Tibial nerve (tissue), 4 donors: ENCODE measurements around the gene PPP4C. TPM values are rescaled to one million over a fixed set of nuclear protein-coding genes. Genes with fewer than 3 reads are reported as not detected.

ENCODE experiments used
- DNase-seq, 2 donors: peaks; one replicate each; pipeline ENCODE4 v3.0.0-alpha.2; 2019; ENCODE audit warnings: low spot score in 2 of 2
- H3K27ac ChIP-seq, 4 donors: fragments of 200-600 bp; sonication (generic) in 3 of 4; one replicate each; pipeline ENCODE4 v1.5.1; 2017 to 2019; ENCODE audit warnings: mild to moderate bottlenecking in 1 of 4
- H3K27me3 ChIP-seq, 2 donors: fragments of 200-600 bp; sonication (generic) in 1 of 2; one replicate each; pipeline versions ENCODE4 v1.5.1 to v1.6.0; 2017 to 2019
- H3K36me3 ChIP-seq, 3 donors: fragments of 200-600 bp; sonication (generic); one replicate each; pipeline ENCODE4 v1.5.1; 2018 to 2019
- H3K4me1 ChIP-seq, 4 donors: fragments of 200-600 bp; sonication (generic) in 3 of 4; one replicate each; pipeline ENCODE4 v1.5.1; 2017 to 2019
- H3K4me3 ChIP-seq, 4 donors: fragments of 200-600 bp; sonication (generic) in 3 of 4; one replicate each; pipeline ENCODE4 v1.5.1; 2017 to 2019; ENCODE audit warnings: mild to moderate bottlenecking in 1 of 4, moderate library complexity in 1 of 4
- H3K9me3 ChIP-seq, 4 donors: fragments of 200-600 bp; sonication (generic) in 3 of 4; one replicate each; pipeline ENCODE4 v1.5.1; 2017 to 2019
- EP300 ChIP-seq, 2 donors: sonication (generic); formaldehyde crosslinking; IDR thresholded peaks; one replicate each; pipeline ENCODE4 v1.6.1; 2017; ENCODE audit warnings: antibody characterized with exemption in 2 of 2, mild to moderate bottlenecking in 1 of 2
- POLR2A ChIP-seq, 2 donors: fragments of 450-650 bp; IDR thresholded peaks; one replicate each; pipeline ENCODE4 v1.6.1; 2017; ENCODE audit warnings: antibody characterized with exemption in 2 of 2, mild to moderate bottlenecking in 2 of 2, moderate library complexity in 2 of 2
- WGBS, 2 donors: methylation state at CpG; one replicate each; pipeline ENCODE4 v1.1.5; 2018; 5-methylcytosine and 5-hydroxymethylcytosine counted together
- total RNA-seq, 4 donors: library from RNA; depleted of rRNA; stranded (reverse); fragments of >200 nt; gene quantifications; one replicate each; pipeline ENCODE4 v1.1.0, GENCODE V29; 2016
- TF ChIP-seq, protein P1 (sequence below), 5 experiments: fragments of 200-600 bp in 3 of 5; fragments of 450-650 bp in 2 of 5; sonication (generic) in 3 of 5; IDR thresholded peaks; one replicate each; pipeline ENCODE4 v1.5.1; 2016 to 2019; ENCODE audit warnings: antibody characterized with exemption in 5 of 5, mild to moderate bottlenecking in 3 of 5, moderate library complexity in 2 of 5

PPP4C gene
- total RNA-seq, 4 donors from 2014 or later, result 21.1 to 54.3 (median 34.3) TPM

DNA sequence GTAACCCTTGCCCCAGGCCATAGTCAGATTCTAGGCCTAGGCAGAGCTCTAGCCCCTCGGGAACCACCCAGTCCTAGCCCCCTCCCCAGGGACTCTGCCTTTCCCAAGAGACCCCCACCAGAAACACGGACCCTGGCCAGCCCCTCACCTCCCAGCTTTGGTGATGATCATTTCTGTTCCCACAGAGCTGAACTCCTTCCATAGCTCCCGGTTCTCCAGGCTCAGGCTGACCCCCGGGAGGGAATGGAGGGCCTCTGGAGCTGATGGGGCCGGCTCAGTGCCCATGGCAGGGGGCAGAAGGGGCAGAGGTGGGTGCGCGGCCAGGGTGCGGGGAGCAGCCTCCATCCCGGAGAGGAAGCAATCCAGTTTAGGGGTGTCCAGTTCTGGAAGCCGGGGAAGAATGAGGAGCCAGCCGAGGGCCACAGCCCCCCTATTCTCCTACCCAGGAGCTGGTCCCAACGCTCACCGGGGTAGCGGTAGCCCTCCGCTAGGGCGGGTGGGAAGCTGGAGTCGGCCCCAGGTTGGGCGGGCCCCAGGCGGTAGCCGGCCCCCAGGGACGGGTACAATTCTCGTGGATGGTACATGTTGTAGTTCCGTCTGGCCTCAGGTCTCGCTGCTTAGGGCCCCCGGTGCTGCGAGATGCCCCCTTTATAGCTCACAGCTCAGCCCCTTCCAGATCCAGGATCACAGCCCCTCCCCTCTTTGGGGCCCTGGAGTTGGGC lies 15.0 kb downstream of the PPP4C start:
- Histone ChIP-seq H3K27me3 (no peaks in the 10 kb centered on the region), H3K4me1 (peaks cover 0 to 63% (median 32%) of the 10 kb centered on the region in 4 donors), H3K9me3 (no peaks in the 10 kb centered on the region), H3K27ac (peak overlapping the region in 3 of 4 donors; percentile 83 to 90 (median 85)), H3K36me3 (peaks cover 5 to 41% (median 5%) of the 10 kb centered on the region in 3 donors), H3K4me3 (peak overlapping the region in 1 of 4 donors; percentile 65)
- no peak for DNase-seq
- TF ChIP-seq EP300 (IDR thresholded peaks at IDR 0.05) (no peak), POLR2A (IDR thresholded peaks at IDR 0.05) (no peak)
- TF ChIP-seq, protein P1, sequence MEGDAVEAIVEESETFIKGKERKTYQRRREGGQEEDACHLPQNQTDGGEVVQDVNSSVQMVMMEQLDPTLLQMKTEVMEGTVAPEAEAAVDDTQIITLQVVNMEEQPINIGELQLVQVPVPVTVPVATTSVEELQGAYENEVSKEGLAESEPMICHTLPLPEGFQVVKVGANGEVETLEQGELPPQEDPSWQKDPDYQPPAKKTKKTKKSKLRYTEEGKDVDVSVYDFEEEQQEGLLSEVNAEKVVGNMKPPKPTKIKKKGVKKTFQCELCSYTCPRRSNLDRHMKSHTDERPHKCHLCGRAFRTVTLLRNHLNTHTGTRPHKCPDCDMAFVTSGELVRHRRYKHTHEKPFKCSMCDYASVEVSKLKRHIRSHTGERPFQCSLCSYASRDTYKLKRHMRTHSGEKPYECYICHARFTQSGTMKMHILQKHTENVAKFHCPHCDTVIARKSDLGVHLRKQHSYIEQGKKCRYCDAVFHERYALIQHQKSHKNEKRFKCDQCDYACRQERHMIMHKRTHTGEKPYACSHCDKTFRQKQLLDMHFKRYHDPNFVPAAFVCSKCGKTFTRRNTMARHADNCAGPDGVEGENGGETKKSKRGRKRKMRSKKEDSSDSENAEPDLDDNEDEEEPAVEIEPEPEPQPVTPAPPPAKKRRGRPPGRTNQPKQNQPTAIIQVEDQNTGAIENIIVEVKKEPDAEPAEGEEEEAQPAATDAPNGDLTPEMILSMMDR (IDR thresholded peaks at IDR 0.05), result no peak
- 59 to 71% methylated on average over 14 to 26 of the region's 26 CpGs for WGBS, 2 donors

DNA sequence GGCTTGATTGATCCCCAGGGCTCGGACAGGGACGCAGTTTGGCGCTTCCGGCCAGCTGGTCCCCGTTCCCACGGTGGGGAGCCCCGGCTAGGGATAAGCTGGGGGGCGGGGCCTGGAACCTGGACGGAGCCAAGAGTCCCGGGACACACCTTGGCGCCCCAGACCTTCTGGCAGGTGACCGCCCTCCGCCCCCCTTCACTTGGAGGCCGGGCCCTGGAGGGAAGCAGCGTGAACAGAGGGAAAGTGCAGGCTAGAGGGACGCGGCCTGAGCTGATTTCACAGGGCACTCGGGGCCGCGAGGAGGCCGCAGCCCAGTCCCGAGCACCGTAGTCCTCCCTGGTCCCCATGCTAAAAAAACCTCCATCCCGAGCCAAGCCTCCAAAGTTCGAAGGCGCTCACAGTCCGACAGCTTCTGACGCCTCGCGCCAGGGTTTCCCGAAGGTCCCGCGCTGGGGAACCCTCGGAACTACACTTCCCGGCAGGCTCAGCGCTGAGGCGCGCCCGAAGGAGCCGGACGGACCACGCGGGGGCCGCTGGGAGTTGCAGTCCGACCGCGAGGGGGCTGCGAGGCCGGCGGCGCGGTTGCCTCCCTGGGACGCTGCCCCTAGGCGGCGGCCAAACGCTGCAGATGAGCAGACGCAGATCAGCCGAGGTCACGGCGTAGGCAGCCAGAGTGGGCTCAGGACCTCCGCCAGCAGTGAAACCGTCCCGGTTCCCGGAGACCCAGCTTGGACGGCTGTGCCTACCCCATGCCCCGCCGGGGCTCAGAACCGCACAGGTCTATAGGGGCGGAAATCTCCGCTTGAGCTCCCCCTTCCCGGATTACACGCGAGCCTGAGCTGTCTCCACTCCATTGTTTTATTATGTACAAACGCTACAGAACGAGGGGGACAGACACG lies 15.9 kb downstream of the PPP4C start, which contains the start of gene TBX6:
TBX6 (minus strand) TSS at position 451 of the 899 bp plus-strand sequence. CDS start 731 bp downstream, outside the sequence.
- Histone ChIP-seq H3K27ac (peak within 1 kb of the TSS; percentile 13 to 90 (median 84)), H3K27me3 (no peaks in the 10 kb centered on the region), H3K9me3 (peaks cover 0 to 3% (median 0%) of the 10 kb centered on the region in 4 donors), H3K36me3 (peaks cover 5 to 32% (median 5%) of the 10 kb centered on the region in 3 donors), H3K4me3 (peak within 1 kb of the TSS; percentile 21 to 65 (median 62)), H3K4me1 (peaks cover 0 to 56% (median 32%) of the 10 kb centered on the region in 4 donors)
- WGBS, 2 donors, result 0% methylated on average over 27 to 75 of the region's 76 CpGs
- TF ChIP-seq, protein P1 (IDR thresholded peaks at IDR 0.05), result peak; percentile 76 to 98 (median 92)
- TF ChIP-seq POLR2A (IDR thresholded peaks at IDR 0.05) (peak in 1 of 2 donors; percentile 19), EP300 (IDR thresholded peaks at IDR 0.05) (peak; percentile 51 to 71)
- DNase-seq, result peak; percentile 80

DNA sequence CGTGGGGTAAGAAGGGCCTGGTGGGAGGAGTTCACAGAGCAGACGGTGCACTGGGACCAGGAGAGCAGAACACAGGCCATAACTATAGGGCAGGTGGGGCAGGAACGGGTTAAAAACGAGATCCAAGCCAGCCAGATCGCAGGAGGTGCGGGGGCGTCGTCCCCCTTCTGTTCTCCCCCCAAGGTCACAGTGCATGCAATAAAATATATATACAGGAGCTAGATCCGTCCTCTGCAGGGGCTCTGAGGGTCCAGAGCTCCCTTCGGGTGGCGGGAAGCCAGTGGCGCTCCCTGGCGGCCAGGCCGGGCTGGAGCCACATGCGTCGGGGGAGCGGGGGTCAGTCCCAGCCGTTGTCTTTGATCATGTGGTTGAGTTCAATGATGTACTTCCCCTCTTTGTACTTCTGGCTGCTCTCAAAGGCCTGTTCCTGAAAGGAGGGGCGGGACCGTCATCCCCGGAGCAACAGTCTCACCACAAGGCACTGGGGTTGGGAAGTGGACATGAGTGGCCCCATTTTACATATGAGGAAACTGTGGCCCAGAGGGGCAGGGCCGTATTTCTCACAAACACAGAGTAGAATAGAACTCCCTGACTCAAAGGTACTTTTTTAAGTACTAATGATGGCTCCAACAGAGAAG lies 16.7 kb downstream of the PPP4C start:
- peaks cover 0 to 11% (median 0%) of the 10 kb centered on the region in 4 donors for H3K9me3 ChIP-seq
- H3K27me3 ChIP-seq, result no peaks in the 10 kb centered on the region
- peaks cover 0 to 56% (median 32%) of the 10 kb centered on the region in 4 donors for H3K4me1 ChIP-seq
- H3K4me3 ChIP-seq, result peak overlapping the region; percentile 21 to 65 (median 62)
- 5 to 12% methylated on average over 19 to 22 of the region's 22 CpGs for WGBS, 2 donors
- TF ChIP-seq, protein P1 (IDR thresholded peaks at IDR 0.05), result peak in 4 of 5 experiments; percentile 33 to 53 (median 42)
- TF ChIP-seq EP300 (IDR thresholded peaks at IDR 0.05), result peak; percentile 27 to 58
- TF ChIP-seq POLR2A (IDR thresholded peaks at IDR 0.05), result no peak
- peak overlapping the region; percentile 13 to 90 (median 84) for H3K27ac ChIP-seq
- H3K36me3 ChIP-seq, result peaks cover 5 to 24% (median 5%) of the 10 kb centered on the region in 3 donors
- peak; percentile 56 to 70 for DNase-seq

DNA sequence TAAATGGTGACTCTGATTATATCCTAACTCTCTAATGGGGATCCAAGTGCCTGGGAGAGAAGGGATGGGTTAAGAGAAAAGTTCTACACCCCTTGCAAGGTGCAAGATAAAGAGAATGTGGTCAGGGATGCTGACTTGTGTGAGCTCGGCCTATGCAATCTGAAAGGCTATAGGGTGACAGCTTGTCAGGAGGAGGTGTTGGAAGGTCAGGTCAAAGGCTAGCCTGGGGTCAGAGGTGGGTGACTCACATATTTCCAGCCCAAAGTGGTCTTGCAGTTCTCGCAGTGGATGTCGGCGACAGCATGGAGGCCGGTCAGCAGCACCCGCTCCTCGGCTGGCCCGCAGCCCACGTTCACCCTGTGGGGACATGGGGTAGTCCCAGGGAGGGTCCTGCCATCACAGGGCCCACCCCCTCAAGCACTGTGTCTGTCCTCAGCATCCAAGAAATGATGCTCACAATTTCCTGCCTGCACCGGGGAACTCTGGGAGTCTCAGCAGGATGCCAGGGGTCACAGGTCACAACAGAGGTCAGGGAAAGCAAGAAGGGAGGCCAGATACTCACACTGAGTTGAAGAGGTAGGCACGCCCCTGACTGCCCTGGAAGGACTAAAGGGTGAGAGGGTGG lies 18.9 kb downstream of the PPP4C start:
- 45 to 51% methylated on average over 11 of the region's 11 CpGs for WGBS, 2 donors
- H3K4me1 ChIP-seq, result peaks cover 0 to 56% (median 32%) of the 10 kb centered on the region in 4 donors
- peaks cover 0 to 23% (median 0%) of the 10 kb centered on the region in 4 donors for H3K9me3 ChIP-seq
- peak overlapping the region; percentile 67 to 93 (median 82) for H3K4me3 ChIP-seq
- peaks cover 5 to 23% (median 5%) of the 10 kb centered on the region in 3 donors for H3K36me3 ChIP-seq
- peak overlapping the region; percentile 90 to 97 (median 96) for H3K27ac ChIP-seq
- TF ChIP-seq POLR2A (IDR thresholded peaks at IDR 0.05), result no peak
- TF ChIP-seq, protein P1 (IDR thresholded peaks at IDR 0.05), result no peak
- no peak for TF ChIP-seq EP300 (IDR thresholded peaks at IDR 0.05)
- DNase-seq, result no peak
- no peaks in the 10 kb centered on the region for H3K27me3 ChIP-seq
